ENCODE results near the gene CLMN. TPM values are rescaled to one million over a fixed set of nuclear protein-coding genes. Genes with fewer than 3 reads are reported as not detected.
"Not testable (repeated sequence)": the region's sequence is repeated elsewhere in the genome, so short reads cannot be mapped to it uniquely, and the experiment has no call there.

CLMN gene
- polyA plus RNA-seq, 2 donors: 1.6 to 2.3 TPM

- H3K27me3 ChIP-seq (ENCODE audit: control insufficient read depth in 1 of 2, insufficient read depth in 2 of 2, low read length in 2 of 2): no peaks in the 10 kb centered on the region
- WGBS, 2 donors: 47% methylated on average over 6 of the region's 6 CpGs
Observed at GRCh38 chr14:95291859-95292542, 27.7 kb downstream of the CLMN start.

GRCh38 chr14:95290871-95291431, 28.8 kb downstream of the CLMN start:
- Histone ChIP-seq H3K9me3 (ENCODE audit: control insufficient read depth in 2 of 2, insufficient read depth in 1 of 2, low read depth in 1 of 2, low read length in 1 of 2) (no peaks in the 10 kb centered on the region), H3K27ac (ENCODE audit: low read depth in 2 of 2, low read length in 1 of 2) (peak overlapping the region; percentile 3 to 46), H3K36me3 (ENCODE audit: control insufficient read depth in 2 of 2, insufficient read depth in 2 of 2, low read length in 1 of 2) (no peaks in the 10 kb centered on the region), H3K4me3 (ENCODE audit: low read depth in 1 of 2, low read length in 2 of 2) (no peak overlapping the region), H3K4me1 (ENCODE audit: control insufficient read depth in 2 of 2, insufficient read depth in 2 of 2, low read length in 1 of 2) (peaks cover 6 to 9% of the 10 kb centered on the region in 2 donors), H3K27me3 (ENCODE audit: control insufficient read depth in 1 of 2, insufficient read depth in 2 of 2, low read length in 2 of 2) (no peaks in the 10 kb centered on the region)
- 21 to 30% methylated on average over 17 of the region's 17 CpGs for WGBS, 2 donors

More at GRCh38 chr14:95291859-95292542, 27.7 kb downstream of the CLMN start:
- H3K4me1 ChIP-seq (ENCODE audit: control insufficient read depth in 2 of 2, insufficient read depth in 2 of 2, low read length in 1 of 2): peaks cover 6 to 7% of the 10 kb centered on the region in 2 donors
- no peak overlapping the region for H3K4me3 ChIP-seq (ENCODE audit: low read depth in 1 of 2, low read length in 2 of 2)
- H3K36me3 ChIP-seq (ENCODE audit: control insufficient read depth in 2 of 2, insufficient read depth in 2 of 2, low read length in 1 of 2): no peaks in the 10 kb centered on the region
- no peaks in the 10 kb centered on the region for H3K9me3 ChIP-seq (ENCODE audit: control insufficient read depth in 2 of 2, insufficient read depth in 1 of 2, low read depth in 1 of 2, low read length in 1 of 2)
- H3K27ac ChIP-seq (ENCODE audit: low read depth in 2 of 2, low read length in 1 of 2): no peak overlapping the region

- 86 to 88% methylated on average over 5 of the region's 5 CpGs for WGBS, 2 donors
- no peak overlapping the region for H3K27ac ChIP-seq (ENCODE audit: low read depth in 2 of 2, low read length in 1 of 2)
- H3K9me3 ChIP-seq (ENCODE audit: control insufficient read depth in 2 of 2, insufficient read depth in 1 of 2, low read depth in 1 of 2, low read length in 1 of 2): no peaks in the 10 kb centered on the region
- H3K36me3 ChIP-seq (ENCODE audit: control insufficient read depth in 2 of 2, insufficient read depth in 2 of 2, low read length in 1 of 2): no peaks in the 10 kb centered on the region
- no peaks in the 10 kb centered on the region for H3K27me3 ChIP-seq (ENCODE audit: control insufficient read depth in 1 of 2, insufficient read depth in 2 of 2, low read length in 2 of 2)
- H3K4me1 ChIP-seq (ENCODE audit: control insufficient read depth in 2 of 2, insufficient read depth in 2 of 2, low read length in 1 of 2): peaks cover 6 to 7% of the 10 kb centered on the region in 2 donors
- no peak overlapping the region for H3K4me3 ChIP-seq (ENCODE audit: low read depth in 1 of 2, low read length in 2 of 2)
Observed at GRCh38 chr14:95290021-95290420, 29.7 kb downstream of the CLMN start.

- Histone ChIP-seq H3K27ac (ENCODE audit: low read depth in 2 of 2, low read length in 1 of 2) (no peak overlapping the region), H3K36me3 (ENCODE audit: control insufficient read depth in 2 of 2, insufficient read depth in 2 of 2, low read length in 1 of 2) (no peaks in the 10 kb centered on the region)
- WGBS, 2 donors: 83% methylated on average over 6 of the region's 6 CpGs
Observed at GRCh38 chr14:95289323-95290010, 30.2 kb downstream of the CLMN start.

GRCh38 chr14:95288672-95289322, 30.9 kb downstream of the CLMN start:
- no peaks in the 10 kb centered on the region for H3K36me3 ChIP-seq (ENCODE audit: control insufficient read depth in 2 of 2, insufficient read depth in 2 of 2, low read length in 1 of 2)

More at GRCh38 chr14:95289323-95290010, 30.2 kb downstream of the CLMN start:
- Histone ChIP-seq H3K4me1 (ENCODE audit: control insufficient read depth in 2 of 2, insufficient read depth in 2 of 2, low read length in 1 of 2) (peaks cover 3 to 7% of the 10 kb centered on the region in 2 donors), H3K4me3 (ENCODE audit: low read depth in 1 of 2, low read length in 2 of 2) (no peak overlapping the region), H3K27me3 (ENCODE audit: control insufficient read depth in 1 of 2, insufficient read depth in 2 of 2, low read length in 2 of 2) (no peaks in the 10 kb centered on the region), H3K9me3 (ENCODE audit: control insufficient read depth in 2 of 2, insufficient read depth in 1 of 2, low read depth in 1 of 2, low read length in 1 of 2) (no peaks in the 10 kb centered on the region)

GRCh38 chr14:95287176-95287754, 32.4 kb downstream of the CLMN start:
- Histone ChIP-seq H3K27ac (ENCODE audit: low read depth in 2 of 2, low read length in 1 of 2) (no peak overlapping the region), H3K27me3 (ENCODE audit: control insufficient read depth in 1 of 2, insufficient read depth in 2 of 2, low read length in 2 of 2) (no peaks in the 10 kb centered on the region), H3K9me3 (ENCODE audit: control insufficient read depth in 2 of 2, insufficient read depth in 1 of 2, low read depth in 1 of 2, low read length in 1 of 2) (no peaks in the 10 kb centered on the region), H3K36me3 (ENCODE audit: control insufficient read depth in 2 of 2, insufficient read depth in 2 of 2, low read length in 1 of 2) (no peaks in the 10 kb centered on the region), H3K4me1 (ENCODE audit: control insufficient read depth in 2 of 2, insufficient read depth in 2 of 2, low read length in 1 of 2) (peaks cover 3 to 7% of the 10 kb centered on the region in 2 donors), H3K4me3 (ENCODE audit: low read depth in 1 of 2, low read length in 2 of 2) (no peak overlapping the region)
- 61 to 72% methylated on average over 6 of the region's 6 CpGs for WGBS, 2 donors

More at GRCh38 chr14:95288672-95289322, 30.9 kb downstream of the CLMN start:
- Histone ChIP-seq H3K27me3 (ENCODE audit: control insufficient read depth in 1 of 2, insufficient read depth in 2 of 2, low read length in 2 of 2) (no peaks in the 10 kb centered on the region), H3K4me1 (ENCODE audit: control insufficient read depth in 2 of 2, insufficient read depth in 2 of 2, low read length in 1 of 2) (peaks cover 3 to 7% of the 10 kb centered on the region in 2 donors), H3K27ac (ENCODE audit: low read depth in 2 of 2, low read length in 1 of 2) (no peak overlapping the region), H3K4me3 (ENCODE audit: low read depth in 1 of 2, low read length in 2 of 2) (no peak overlapping the region), H3K9me3 (ENCODE audit: control insufficient read depth in 2 of 2, insufficient read depth in 1 of 2, low read depth in 1 of 2, low read length in 1 of 2) (no peaks in the 10 kb centered on the region)
- WGBS, 2 donors: 94 to 97% methylated on average over 5 of the region's 5 CpGs

- H3K9me3 ChIP-seq (ENCODE audit: control insufficient read depth in 2 of 2, insufficient read depth in 1 of 2, low read depth in 1 of 2, low read length in 1 of 2): no peaks in the 10 kb centered on the region
- H3K27me3 ChIP-seq (ENCODE audit: control insufficient read depth in 1 of 2, insufficient read depth in 2 of 2, low read length in 2 of 2): no peaks in the 10 kb centered on the region
- peaks cover 3 to 5% of the 10 kb centered on the region in 2 donors for H3K4me1 ChIP-seq (ENCODE audit: control insufficient read depth in 2 of 2, insufficient read depth in 2 of 2, low read length in 1 of 2)
- H3K27ac ChIP-seq (ENCODE audit: low read depth in 2 of 2, low read length in 1 of 2): peak overlapping the region in 1 of 2 donors; percentile 13
- H3K36me3 ChIP-seq (ENCODE audit: control insufficient read depth in 2 of 2, insufficient read depth in 2 of 2, low read length in 1 of 2): no peaks in the 10 kb centered on the region
- 73 to 80% methylated on average over 5 of the region's 5 CpGs for WGBS, 2 donors
- no peak overlapping the region for H3K4me3 ChIP-seq (ENCODE audit: low read depth in 1 of 2, low read length in 2 of 2)
Observed at GRCh38 chr14:95286645-95287044, 33.1 kb downstream of the CLMN start.

GRCh38 chr14:95285566-95285965, 34.1 kb downstream of the CLMN start:
- Histone ChIP-seq H3K9me3 (ENCODE audit: control insufficient read depth in 2 of 2, insufficient read depth in 1 of 2, low read depth in 1 of 2, low read length in 1 of 2) (no peaks in the 10 kb centered on the region), H3K4me1 (ENCODE audit: control insufficient read depth in 2 of 2, insufficient read depth in 2 of 2, low read length in 1 of 2) (peaks cover 3 to 5% of the 10 kb centered on the region in 2 donors), H3K27me3 (ENCODE audit: control insufficient read depth in 1 of 2, insufficient read depth in 2 of 2, low read length in 2 of 2) (no peaks in the 10 kb centered on the region), H3K27ac (ENCODE audit: low read depth in 2 of 2, low read length in 1 of 2) (no peak overlapping the region), H3K4me3 (ENCODE audit: low read depth in 1 of 2, low read length in 2 of 2) (no peak overlapping the region), H3K36me3 (ENCODE audit: control insufficient read depth in 2 of 2, insufficient read depth in 2 of 2, low read length in 1 of 2) (no peaks in the 10 kb centered on the region)
- 64 to 69% methylated on average over 4 of the region's 4 CpGs for WGBS, 2 donors

- WGBS, 2 donors: 85 to 92% methylated on average over 3 of the region's 3 CpGs
- H3K27ac ChIP-seq (ENCODE audit: low read depth in 2 of 2, low read length in 1 of 2); H3K9me3 ChIP-seq (ENCODE audit: control insufficient read depth in 2 of 2, insufficient read depth in 1 of 2, low read depth in 1 of 2, low read length in 1 of 2); H3K36me3 ChIP-seq (ENCODE audit: control insufficient read depth in 2 of 2, insufficient read depth in 2 of 2, low read length in 1 of 2); H3K4me3 ChIP-seq (ENCODE audit: low read depth in 1 of 2, low read length in 2 of 2); H3K27me3 ChIP-seq (ENCODE audit: control insufficient read depth in 1 of 2, insufficient read depth in 2 of 2, low read length in 2 of 2); H3K4me1 ChIP-seq (ENCODE audit: control insufficient read depth in 2 of 2, insufficient read depth in 2 of 2, low read length in 1 of 2): not testable (repeated sequence)
Observed at GRCh38 chr14:95283802-95284201, 35.9 kb downstream of the CLMN start.

All from esophagus (tissue), 2 donors.